Type B pancreatic cell (in vitro differentiated cells): Measurements from ENCODE around the gene SAMD15. TPM values are rescaled to one million over a fixed set of nuclear protein-coding genes. Genes with fewer than 3 reads are reported as not detected.

ENCODE experiments used
- total RNA-seq: library from RNA; stranded (reverse); gene quantifications from 2 replicates; pipeline ENCODE4 v1.2.1, GENCODE V29; 2021; ENCODE audit warnings: low replicate concordance

Gene SAMD15
- total RNA-seq, 1 donor from 2014 or later: 9.7 TPM

Other genes with a start within 250 kb of the SAMD15 start
- gene ZDHHC22, start 235.6 kb upstream of the SAMD15 start, total RNA-seq: 0.24 TPM in 1 of 2 replicates, not detected in the other
- 4.6 and 5.5 TPM in 2 replicates for gene TMEM63C, start 195.6 kb upstream of the SAMD15 start, total RNA-seq
- not detected in 2 replicates for gene NGB, start 106.2 kb upstream of the SAMD15 start, total RNA-seq
- 45.4 and 51.5 TPM in 2 replicates for gene POMT2, start 56.5 kb upstream of the SAMD15 start, total RNA-seq
- 16.0 and 18.9 TPM in 2 replicates for gene GSTZ1, start 56.3 kb upstream of the SAMD15 start, total RNA-seq
- 17.4 and 17.5 TPM in 2 replicates for gene TMED8, start 285 bp upstream of the SAMD15 start, total RNA-seq
- gene NOXRED1, start 46.1 kb downstream of the SAMD15 start, total RNA-seq: 0.46 and 0.57 TPM in 2 replicates
- 24.0 and 25.0 TPM in 2 replicates for gene VIPAS39, start 80.2 kb downstream of the SAMD15 start, total RNA-seq
- gene AHSA1, start 80.7 kb downstream of the SAMD15 start, total RNA-seq: 202 and 204 TPM in 2 replicates
- 0.46 and 1.2 TPM in 2 replicates for gene ISM2, start 121.4 kb downstream of the SAMD15 start, total RNA-seq
- 40.9 and 134 TPM in 2 replicates for gene SPTLC2, start 239.3 kb downstream of the SAMD15 start, total RNA-seq